Measurements from ENCODE around the gene MLLT3.

Gene MLLT3

DNA sequence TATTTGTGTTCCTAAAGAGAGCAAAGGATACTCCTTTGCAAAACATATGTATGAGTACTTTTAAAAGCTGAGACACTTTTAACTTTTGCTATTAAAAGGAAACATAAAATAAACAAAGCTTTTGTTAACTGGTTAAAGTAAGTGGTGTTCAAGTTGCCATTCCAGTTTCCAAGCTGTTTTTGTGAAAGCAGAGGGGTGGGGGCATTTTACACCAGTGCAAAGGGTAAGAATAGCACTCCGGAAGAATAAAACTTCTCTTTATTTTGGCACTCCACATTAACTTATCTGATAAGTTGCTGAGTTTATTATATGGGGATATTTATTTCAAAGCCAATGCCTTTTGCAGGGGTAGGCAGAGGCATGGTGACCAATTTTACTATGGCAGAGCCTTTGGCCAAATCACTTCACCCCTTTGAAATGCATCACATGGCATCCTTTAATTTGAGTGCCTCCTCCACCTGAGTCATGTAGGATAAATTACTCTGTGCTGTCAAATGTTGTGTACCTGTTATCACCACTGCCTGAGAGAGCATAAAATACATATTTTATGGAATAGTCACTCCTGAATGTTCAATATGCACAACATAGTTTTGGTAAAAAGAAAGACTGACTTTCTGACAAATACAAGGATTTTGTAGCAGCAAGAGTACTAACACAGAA lies 62.9 kb downstream of the MLLT3 start:
- DNase-seq, result no peak

DNA sequence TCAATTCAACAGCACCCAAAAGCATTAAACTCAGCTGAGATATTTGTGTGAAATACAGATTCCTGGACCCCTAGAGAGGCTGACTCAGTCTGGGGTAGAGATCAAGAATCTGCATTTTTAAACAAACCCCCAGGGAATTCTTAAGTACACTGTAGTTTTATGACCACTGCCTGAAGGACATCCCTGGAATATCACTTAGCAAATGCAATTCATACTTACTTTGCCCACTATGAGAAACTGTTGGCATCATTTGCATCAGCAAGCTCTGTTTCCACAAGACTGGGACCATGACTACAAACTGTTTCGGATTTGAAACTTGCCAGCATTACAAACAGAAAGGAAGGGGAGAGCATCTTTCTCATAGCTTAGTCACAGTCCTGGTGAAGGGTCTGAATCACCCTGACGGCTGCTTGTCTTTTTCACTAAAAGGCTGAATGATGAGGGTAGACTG lies 63.7 kb downstream of the MLLT3 start:
- peak in 1 of 56 donors; percentile 2 for DNase-seq

DNA sequence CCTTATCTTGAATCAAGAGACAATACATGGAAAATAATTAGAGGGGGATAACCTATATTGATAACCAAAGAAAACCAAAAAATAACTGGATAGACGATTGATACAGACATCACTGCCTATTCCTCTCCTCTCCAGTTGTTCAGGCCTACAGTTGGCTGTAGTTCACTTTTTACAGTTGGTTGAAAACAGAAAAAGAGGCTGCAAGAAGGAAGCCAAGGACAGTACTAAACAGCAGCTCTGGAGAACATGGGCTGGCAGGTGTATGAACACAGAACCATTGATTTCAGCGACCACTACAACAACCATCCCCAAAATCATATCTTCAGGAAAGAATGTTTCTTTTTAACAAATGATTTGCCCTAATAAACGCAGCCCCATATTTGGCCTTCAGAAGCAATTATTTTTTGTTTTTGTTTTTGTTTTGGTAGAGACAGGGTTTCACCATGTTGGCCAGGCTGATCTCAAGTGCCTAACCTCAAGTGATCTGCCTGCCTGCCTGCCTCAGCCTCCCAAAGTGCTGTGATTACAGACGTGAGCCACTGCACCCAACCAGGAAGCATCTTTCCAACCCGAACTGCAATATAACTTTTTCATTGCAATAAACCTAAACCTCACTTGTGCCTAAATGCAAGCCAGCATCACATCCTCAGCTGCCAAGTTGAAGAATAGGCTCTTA lies 64.3 kb downstream of the MLLT3 start:
- no peak for DNase-seq

DNA sequence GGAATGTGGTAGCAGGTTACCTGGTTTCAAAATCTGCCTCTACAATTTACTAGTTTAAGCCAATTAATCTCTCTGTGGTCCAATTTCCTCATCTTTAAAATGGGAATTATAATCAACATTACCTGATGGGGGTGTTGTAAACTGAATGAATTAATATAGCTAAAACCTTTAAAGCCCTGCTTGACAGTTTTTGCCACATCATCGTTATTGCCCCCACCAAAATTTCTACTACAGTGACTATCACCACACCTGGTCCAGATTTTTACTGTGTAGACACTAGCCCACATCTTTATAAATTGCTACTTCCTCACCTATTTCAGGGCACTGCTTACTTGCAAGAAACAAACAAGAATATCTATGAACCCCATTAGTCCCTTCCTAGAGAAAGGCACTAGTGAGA lies 65.0 kb downstream of the MLLT3 start:
- no peak for DNase-seq

DNA sequence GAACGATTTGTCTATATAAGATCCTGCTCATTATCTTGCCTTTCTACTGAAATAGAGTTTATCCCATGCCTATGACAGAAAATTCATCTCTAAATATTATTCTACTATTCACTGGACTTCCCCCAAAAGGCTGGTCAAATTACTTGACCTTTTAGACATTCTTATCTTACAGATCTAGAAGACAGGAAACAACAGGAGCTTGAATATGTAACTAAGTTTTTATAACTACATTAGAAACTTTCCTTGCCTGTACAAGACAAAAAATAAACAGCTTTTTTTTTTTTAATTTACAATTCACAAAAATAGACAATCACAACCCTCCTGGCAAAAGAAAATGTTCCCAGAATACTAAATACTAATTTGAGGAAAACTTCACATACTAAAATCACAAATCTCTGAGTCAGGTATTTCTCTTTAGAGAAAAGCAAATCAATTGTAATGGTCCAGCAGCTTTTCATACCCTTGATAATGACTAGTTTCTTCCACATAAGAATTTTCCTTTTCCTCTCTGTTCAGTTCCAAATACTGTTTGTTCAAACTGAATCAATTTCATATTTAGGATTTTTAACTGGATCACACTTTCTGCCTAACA lies 68.6 kb downstream of the MLLT3 start:
- DNase-seq, result no peak

DNA sequence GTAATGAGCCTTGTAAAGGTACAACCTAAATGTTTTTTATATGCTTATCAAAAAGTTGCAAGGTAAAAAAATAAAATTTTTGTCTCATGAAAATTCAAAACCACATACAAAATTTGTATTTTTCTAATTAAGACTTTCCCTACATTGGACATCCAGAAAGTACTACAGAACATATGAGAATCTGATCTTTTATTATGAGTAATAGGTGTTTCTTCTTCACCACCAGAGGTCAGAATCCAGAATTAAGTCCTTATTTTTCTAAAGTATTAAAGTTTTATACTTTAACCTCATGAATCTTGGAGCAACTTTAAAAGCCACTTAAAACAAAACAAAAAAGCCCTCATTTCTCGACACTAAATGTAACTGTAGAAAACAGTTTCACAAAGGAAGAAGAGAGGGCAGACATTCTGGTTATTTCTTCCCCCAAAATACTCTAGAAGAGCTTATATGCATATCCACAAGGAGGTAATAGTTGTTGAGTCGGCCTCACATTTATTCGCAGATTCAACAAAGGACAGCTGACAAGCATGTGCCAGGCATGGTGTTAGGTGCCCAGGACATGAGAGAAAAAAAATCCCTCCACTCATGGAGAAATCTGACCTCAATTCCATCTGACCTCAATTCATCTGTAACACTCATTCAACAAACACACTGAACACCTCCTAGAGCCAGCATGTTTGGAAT lies 69.3 kb downstream of the MLLT3 start:
- DNase-seq, result no peak

DNA sequence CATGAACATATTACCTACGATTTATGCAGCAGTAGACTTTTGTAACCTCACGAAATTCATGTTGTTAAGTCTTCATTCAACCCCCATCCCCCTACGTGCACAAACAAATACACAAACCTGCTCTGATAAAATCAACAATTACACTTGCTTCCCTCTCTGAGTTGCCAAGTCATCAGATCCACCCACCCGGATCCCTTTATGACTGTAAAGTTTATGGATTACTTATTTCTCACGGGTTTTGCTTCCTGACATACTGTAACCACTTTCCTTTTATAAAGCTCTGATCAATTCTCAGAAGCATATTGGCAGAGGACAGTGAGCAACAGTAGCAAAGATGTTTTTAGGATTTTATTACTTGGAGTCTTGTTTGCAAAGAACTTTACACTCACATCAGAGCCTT lies 70.5 kb downstream of the MLLT3 start:
- DNase-seq, result no peak

DNA sequence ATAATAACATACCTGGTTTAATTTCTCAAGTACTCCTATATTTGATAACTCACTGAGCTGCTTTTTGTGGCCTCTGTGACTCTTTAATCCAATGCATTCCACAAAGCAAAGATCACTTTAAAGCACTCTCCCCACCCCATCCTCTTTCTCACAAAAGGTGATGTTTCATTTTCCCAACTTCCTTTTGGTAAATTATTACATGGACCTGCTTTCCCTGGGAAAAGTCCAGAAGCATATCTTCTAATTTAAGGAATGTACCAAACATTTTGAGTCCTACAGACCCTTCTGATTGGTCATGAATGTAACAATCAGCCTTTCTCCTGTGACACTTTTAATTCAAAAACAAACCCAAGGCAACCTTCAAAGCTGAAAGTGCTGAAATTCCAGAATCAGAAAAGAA lies 71.1 kb downstream of the MLLT3 start:
- no peak for DNase-seq

DNA sequence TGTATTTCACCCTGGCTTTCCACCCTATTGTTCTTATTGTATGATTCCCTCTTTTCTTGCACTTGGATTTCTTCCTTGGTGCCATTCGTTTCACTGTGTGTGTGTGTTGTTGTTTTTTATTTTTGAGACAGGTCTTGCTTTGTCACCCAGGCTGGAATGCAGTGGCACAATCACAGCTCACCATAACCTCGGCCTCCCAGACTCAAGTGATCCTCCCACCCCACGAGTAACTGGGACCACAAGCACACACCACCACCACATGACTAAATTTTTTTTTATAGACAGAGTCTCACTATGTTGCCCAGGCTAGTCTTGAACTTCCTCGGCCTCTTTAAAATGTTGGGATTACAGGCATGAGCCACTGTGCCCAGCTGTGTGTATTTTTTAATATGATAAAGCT lies 72.0 kb downstream of the MLLT3 start:
- no peak for DNase-seq

DNA sequence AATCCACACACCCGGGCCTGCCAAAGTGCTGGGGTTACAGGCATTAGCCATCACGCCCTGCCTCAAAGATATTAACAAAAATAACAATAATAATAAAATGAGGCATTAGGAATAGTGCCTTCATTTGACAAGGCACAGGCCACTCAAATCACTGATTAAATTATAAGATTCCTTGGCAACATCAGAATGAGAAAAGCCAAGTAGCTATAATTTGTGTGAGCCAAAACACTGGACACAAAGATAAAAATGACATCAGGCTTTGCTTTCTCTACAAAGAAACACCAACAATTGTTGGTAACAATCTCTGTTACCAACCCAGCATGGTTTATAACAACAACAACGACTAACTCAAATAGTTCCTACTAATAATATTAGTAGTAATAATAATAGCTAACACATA lies 73.2 kb downstream of the MLLT3 start:
- DNase-seq, result no peak

DNA sequence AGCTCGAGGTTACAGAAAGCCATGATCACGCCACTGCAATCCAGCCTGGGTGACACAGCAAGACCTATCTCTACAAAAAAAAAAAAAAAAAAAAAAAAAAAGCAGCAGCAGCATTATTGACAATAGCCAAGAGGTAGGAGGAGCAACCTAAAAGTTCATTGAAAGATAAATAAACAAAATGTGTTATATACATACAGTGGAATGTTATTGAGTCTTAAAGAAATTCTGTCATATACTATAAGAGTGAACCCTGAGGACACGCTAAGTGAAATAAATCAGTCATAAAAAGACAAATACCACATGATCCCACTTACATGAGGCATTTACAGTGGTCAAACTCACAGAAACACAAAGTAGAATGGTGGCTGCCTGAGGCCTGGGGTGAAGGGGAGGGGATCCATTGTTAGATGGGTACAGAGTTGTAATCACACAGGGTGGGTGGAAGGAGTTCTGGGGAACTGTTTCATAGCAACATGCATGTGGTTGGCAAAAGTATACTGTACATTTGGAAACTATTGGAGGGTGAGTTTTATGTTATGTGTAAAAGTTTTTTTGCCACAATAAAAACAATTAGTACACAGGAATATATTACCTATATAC lies 77.2 kb downstream of the MLLT3 start:
- no peak for DNase-seq

DNA sequence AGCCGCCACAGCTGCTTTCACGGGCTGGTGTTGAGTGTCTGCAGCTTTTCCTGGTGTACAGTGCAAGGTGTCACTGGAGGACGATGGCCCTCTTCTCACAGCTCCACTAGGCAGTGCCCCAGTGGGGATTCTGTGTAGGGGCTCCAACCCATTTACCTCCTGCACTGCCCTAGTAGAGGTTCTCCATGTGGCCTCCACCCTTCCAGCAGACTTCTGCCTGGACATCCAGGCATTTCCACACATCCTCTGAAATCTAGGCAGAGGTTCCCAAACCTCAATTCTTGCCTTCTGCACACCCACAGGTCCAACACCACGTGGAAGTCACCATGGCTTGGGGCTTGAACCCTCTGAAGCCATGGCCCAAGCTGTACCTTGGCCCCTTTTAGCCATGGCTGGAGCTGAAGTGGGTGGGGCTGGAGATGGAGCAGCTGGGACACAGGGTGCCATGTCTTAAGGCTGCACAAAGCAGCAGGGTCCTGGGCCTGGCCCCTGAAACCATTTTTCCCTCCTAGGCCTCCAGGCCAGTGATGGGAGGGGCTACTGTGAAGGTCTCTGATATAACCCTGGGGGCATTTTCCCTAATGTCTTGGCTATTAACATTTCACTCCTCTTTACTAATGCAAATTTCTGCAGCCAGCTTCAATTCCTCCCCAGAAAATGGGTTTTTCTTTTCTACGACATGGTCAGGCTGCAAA lies 82.0 kb downstream of the MLLT3 start:
- no peak for DNase-seq

DNA sequence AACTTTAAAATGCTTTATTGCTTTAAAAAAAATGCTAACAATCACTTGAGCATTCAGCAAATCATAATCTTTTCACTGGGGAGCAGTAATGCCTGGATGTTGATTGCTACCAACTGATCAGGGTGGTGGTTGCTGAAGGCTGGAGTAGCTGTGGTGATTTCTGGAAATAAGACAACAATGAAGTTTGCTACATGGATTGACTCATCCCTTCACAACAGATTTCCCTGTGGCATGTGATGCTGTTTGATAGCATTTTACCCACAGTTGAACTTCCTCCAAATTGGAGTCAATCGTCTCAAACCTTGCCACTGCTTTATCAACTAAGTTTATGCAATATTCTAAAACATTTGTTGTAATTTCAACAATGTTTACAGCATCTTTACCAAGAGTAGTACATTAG lies 83.3 kb downstream of the MLLT3 start:
- no peak for DNase-seq

DNA sequence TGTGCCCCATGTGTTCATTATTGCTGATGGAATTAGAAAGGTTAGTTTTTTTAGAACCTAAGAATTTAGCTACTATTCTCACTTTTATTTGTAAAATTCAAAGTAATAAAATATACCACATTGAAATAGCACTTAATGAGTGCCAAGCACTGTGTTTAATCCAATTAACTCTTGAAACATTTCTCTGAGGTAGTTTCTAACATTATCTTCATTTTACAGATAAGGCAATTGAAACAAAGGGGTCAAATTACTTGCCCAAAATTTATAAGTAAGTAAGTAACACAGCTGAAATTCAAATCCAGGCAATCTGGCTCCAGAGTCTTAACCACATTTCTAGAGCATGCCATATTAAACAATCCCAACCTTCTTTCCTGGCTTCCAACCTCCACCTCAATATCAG lies 84.2 kb downstream of the MLLT3 start:
- DNase-seq, result no peak

DNA sequence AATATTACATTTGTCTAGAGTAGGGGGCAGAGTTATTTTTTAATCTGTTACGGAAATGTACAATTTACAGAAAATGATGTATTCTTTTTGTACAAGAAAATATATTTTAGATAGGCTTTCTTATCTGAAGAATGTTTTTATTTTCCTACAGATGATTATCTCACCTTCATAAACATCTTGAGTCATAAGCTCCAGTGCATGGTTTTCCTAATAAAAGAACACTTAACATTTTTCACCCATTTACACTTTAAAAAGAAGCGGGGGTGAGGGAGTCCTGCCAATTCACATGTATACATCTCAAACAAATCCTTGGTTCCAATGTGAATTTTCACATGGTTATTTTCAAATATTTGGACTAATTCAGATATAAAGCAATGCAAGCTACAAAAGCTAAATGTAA lies 85.0 kb downstream of the MLLT3 start:
- no peak for DNase-seq

DNA sequence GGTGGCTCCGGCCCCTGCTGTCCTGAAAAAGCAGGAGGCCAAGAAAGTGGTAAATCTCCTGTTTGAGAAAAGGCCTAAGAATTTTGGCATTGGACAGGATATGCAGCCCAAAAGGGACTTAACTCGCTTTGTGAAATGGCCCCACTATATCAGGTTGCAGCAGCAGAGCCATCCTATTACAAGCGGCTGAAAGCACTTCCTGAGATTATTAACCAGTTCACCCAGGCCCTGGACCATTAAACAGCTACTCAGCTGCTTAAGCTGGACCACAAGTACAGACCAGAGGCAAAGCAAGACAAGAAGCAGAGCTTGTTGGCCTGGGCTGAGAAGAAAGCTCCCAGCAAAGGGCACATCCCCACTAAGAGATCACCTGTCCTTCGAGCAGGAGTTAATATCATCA lies 89.7 kb downstream of the MLLT3 start:
- no peak for DNase-seq

DNA sequence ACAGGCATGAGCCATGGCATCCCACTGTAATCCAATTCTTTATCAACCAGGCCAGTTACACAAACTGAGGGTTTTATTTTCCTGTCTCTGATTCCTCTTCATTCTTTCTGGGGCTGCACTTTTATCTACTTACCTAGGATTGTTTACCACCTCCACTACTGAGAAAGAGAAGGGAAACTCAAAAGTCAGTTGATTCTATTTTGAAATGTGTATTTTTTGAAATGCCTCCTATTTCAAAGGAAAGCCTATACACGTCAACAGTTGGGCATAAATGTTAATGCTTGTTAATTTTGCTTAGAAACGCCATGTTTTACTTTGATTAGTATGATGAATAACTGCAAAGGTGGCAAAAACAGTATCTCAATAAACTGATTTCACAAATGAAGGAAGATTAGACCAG lies 92.5 kb downstream of the MLLT3 start:
- DNase-seq, result no peak

DNA sequence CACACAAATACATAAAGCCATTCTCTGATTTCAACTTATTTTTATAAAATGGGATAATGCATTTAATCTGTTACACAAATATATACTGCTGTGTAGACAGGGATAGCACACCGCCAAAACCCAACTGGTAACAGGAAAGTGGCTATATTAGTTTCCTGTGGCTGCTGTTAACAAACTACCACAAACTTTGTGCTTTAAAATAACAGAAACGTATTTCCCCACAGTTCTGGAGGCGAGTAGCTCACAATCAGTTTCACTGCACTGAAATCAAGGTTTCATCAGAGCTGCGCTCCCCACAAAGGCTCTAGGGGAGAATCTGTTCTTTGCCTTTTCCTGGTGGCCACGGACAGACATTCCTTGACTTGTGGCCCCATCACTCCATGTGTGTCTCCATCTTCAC lies 94.0 kb downstream of the MLLT3 start:
- no peak for DNase-seq

DNA sequence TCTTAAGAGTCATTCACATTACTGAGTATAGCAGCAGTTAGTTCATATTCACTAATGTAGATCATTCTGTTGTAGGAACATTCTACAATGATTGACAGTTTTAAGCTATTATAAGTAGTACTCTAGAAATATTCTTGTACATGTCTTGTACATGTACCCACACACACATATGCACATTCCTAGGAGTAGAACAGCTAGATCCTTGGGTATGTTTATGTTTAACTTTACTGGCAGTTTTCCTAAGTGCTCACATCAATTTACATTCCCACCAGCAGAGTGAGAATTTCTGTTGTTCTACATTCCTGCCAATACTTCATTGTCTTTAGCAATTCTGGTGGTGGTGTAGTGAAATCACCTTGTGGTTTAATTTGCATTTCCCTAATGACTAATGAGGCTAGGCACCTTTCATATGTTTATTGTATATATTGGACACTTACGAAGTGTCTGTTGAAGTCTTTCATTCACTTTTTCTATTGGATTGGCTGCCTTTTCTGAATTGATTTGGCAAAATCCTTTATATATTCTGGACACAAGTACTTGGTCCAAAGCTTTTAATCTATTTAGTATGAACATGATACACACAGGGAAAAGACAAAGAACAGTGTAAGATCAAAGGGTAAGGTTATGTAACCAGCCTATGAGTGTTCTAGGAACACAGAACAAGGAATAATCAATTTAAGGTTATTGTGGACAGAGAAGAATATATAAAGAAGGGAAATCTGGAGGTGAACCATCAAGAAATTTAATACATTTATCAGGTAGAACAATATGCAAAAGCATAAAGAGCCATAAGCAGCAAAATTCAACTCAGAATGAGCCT lies 95.6 kb downstream of the MLLT3 start:
- no peak for DNase-seq

DNA sequence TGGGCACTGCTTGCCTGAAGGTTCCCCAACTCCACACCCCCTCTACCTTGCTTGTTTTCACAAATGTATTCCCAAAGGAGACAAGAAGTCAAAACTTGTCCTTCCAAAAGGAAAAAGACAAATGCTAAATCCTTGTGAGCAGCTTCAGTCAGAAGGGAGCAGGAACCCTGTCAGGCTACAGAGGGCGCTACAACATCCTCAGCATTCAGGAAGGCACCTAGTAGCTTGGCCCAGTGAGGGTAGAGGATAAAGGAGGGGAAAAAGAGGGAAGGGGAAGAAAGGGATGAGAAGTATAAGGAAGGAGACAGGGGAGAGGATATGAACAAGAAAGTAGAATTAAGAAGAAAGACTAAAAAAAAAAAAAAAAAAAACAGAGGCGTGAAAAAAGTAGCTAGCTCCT lies 97.5 kb downstream of the MLLT3 start:
- no peak for DNase-seq

DNA sequence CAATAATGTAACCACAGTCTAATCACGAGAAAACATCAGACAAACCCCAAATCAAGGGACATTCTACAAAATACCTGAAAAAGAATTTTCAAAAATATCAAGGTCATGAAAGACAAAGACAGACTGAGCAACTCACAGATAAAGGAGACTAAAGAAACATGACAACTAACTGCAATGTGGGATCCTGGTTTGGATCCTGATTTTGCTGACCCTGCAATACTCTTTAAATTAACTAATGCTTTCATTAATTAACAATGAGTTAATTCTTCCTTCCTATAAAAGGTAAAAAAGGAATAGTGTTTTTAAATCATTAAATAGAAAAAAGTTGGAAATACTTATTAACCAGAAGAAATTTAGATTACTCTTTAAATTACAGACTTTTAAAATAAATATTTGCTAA lies 103.6 kb downstream of the MLLT3 start:
- no peak for DNase-seq
